Large intestine (tissue), 3 donors: ENCODE measurements around the gene PIR. TPM values are rescaled to one million over a fixed set of nuclear protein-coding genes. Genes with fewer than 3 reads are reported as not detected.
A peak's percentile ranks its signal among the peaks of the same experiment; 100 is the strongest.

Experiments used
- DNase-seq, 2 donors: peaks; one replicate each; pipeline versions ENCODE4 v3.0.0 to v3.0.0-alpha.2; 2013
- H3K27ac ChIP-seq: one replicate; pipeline ENCODE4 v1.5.1; 2013; ENCODE audit warnings: low read length
- H3K27me3 ChIP-seq: 2 replicates; pipeline ENCODE4 v1.6.1; 2013; ENCODE audit warnings: low read length; ENCODE audit not compliant: control insufficient read depth, insufficient read depth
- H3K36me3 ChIP-seq: 2 replicates; pipeline ENCODE4 v1.6.1; 2013; ENCODE audit warnings: low read length; ENCODE audit not compliant: control insufficient read depth, insufficient read depth
- H3K4me1 ChIP-seq: one replicate; pipeline ENCODE4 v1.6.1; 2013; ENCODE audit warnings: low read length; ENCODE audit not compliant: control insufficient read depth, insufficient read depth
- H3K4me3 ChIP-seq: one replicate; pipeline ENCODE4 v1.5.1; 2013; ENCODE audit warnings: low read length
- H3K9me3 ChIP-seq: one replicate; pipeline ENCODE4 v1.6.1; 2013; ENCODE audit warnings: mild to moderate bottlenecking, low read depth, low read length, moderate library complexity; ENCODE audit not compliant: control insufficient read depth
- WGBS: methylation state at CpG from one replicate; pipeline ENCODE4 v1.1.5; 2013; ENCODE audit warnings: low lambda C conversion rate; ENCODE audit not compliant: insufficient coverage; 5-methylcytosine and 5-hydroxymethylcytosine counted together
- polyA plus RNA-seq: library from polyadenylated mRNA; unstranded; fragments of 120-200 nt; gene quantifications from one replicate; pipeline ENCODE4 v1.2.1, GENCODE V29; 2013

PIR gene
- polyA plus RNA-seq, 1 donor = 6.8 TPM

- no peaks in the 10 kb centered on the region for H3K27me3 ChIP-seq
- H3K4me3 ChIP-seq = no peak overlapping the region
- H3K4me1 ChIP-seq = no peaks in the 10 kb centered on the region
- no CpG with 5 or more reads among the region's 1 CpG for WGBS
- H3K9me3 ChIP-seq = no peaks in the 10 kb centered on the region
- no peaks in the 10 kb centered on the region for H3K36me3 ChIP-seq
- H3K27ac ChIP-seq = no peak overlapping the region
- DNase-seq = no peak
These were observed 18.4 kb upstream of the PIR start for GRCh38 chrX:15511563-15511962.

GRCh38 chrX:15509845-15510244 lies 16.7 kb upstream of the PIR start:
- no peak overlapping the region for H3K27ac ChIP-seq
- no peaks in the 10 kb centered on the region for H3K27me3 ChIP-seq
- H3K36me3 ChIP-seq = no peaks in the 10 kb centered on the region
- no peak overlapping the region for H3K4me3 ChIP-seq
- no peaks in the 10 kb centered on the region for H3K9me3 ChIP-seq
- H3K4me1 ChIP-seq = no peaks in the 10 kb centered on the region
- DNase-seq = no peak

GRCh38 chrX:15507005-15507404 lies 13.9 kb upstream of the PIR start:
- WGBS = no CpG with 5 or more reads among the region's 5 CpGs
- Histone ChIP-seq H3K36me3 (no peaks in the 10 kb centered on the region), H3K4me1 (no peaks in the 10 kb centered on the region), H3K27ac (no peak overlapping the region), H3K27me3 (no peaks in the 10 kb centered on the region), H3K9me3 (no peaks in the 10 kb centered on the region), H3K4me3 (no peak overlapping the region)
- no peak for DNase-seq

- H3K27ac ChIP-seq = no peak overlapping the region
- no peak overlapping the region for H3K4me3 ChIP-seq
- no CpG with 5 or more reads among the region's 3 CpGs for WGBS
- H3K9me3 ChIP-seq = no peaks in the 10 kb centered on the region
- no peaks in the 10 kb centered on the region for H3K36me3 ChIP-seq
- no peak for DNase-seq
- H3K27me3 ChIP-seq = no peaks in the 10 kb centered on the region
- no peaks in the 10 kb centered on the region for H3K4me1 ChIP-seq
These were observed 12.0 kb upstream of the PIR start for GRCh38 chrX:15505101-15505500.

GRCh38 chrX:15504661-15505060 lies 11.5 kb upstream of the PIR start:
- no peak overlapping the region for H3K27ac ChIP-seq
- H3K4me1 ChIP-seq = no peaks in the 10 kb centered on the region
- no peak for DNase-seq
- H3K36me3 ChIP-seq = no peaks in the 10 kb centered on the region
- H3K27me3 ChIP-seq = no peaks in the 10 kb centered on the region
- no peak overlapping the region for H3K4me3 ChIP-seq
- no CpG with 5 or more reads among the region's 1 CpG for WGBS
- H3K9me3 ChIP-seq = no peaks in the 10 kb centered on the region

GRCh38 chrX:15501506-15501905 lies 8.4 kb upstream of the PIR start:
- no peak overlapping the region for H3K27ac ChIP-seq
- WGBS = no CpG with 5 or more reads among the region's 9 CpGs
- H3K27me3 ChIP-seq = no peaks in the 10 kb centered on the region

GRCh38 chrX:15500497-15500966 lies 7.4 kb upstream of the PIR start, which contains the start of gene BMX:
Gene BMX, plus strand, starts transcription at chrX:15500807. Its CDS starts 7,547 bp downstream, at chrX:15508354.
- Histone ChIP-seq H3K27ac (no peak within 1 kb of the TSS), H3K27me3 (no peaks in the 10 kb centered on the region), H3K4me1 (no peaks in the 10 kb centered on the region), H3K4me3 (no peak within 1 kb of the TSS), H3K9me3 (no peaks in the 10 kb centered on the region), H3K36me3 (no peaks in the 10 kb centered on the region)
- WGBS = 100% methylated on average over 2 of the region's 18 CpGs
- no peak for DNase-seq

More at GRCh38 chrX:15501506-15501905, 8.4 kb upstream of the PIR start:
- no peaks in the 10 kb centered on the region for H3K9me3 ChIP-seq
- H3K36me3 ChIP-seq = no peaks in the 10 kb centered on the region
- H3K4me1 ChIP-seq = no peaks in the 10 kb centered on the region
- no peak overlapping the region for H3K4me3 ChIP-seq
- no peak for DNase-seq

GRCh38 chrX:15499976-15500375 lies 6.8 kb upstream of the PIR start:
- Histone ChIP-seq H3K27me3 (no peaks in the 10 kb centered on the region), H3K27ac (no peak overlapping the region)
- no CpG with 5 or more reads among the region's 3 CpGs for WGBS

GRCh38 chrX:15498741-15499140 lies 5.6 kb upstream of the PIR start:
- Histone ChIP-seq H3K9me3 (no peaks in the 10 kb centered on the region), H3K27ac (no peak overlapping the region), H3K4me1 (no peaks in the 10 kb centered on the region), H3K27me3 (no peaks in the 10 kb centered on the region), H3K4me3 (no peak overlapping the region), H3K36me3 (no peaks in the 10 kb centered on the region)
- no peak for DNase-seq
- 88% methylated on average over 1 of the region's 2 CpGs for WGBS

More at GRCh38 chrX:15499976-15500375, 6.8 kb upstream of the PIR start:
- Histone ChIP-seq H3K4me3 (no peak overlapping the region), H3K9me3 (no peaks in the 10 kb centered on the region), H3K4me1 (no peaks in the 10 kb centered on the region), H3K36me3 (no peaks in the 10 kb centered on the region)
- no peak for DNase-seq

- no CpG with 5 or more reads among the region's 4 CpGs for WGBS
These were observed 4.7 kb upstream of the PIR start for GRCh38 chrX:15497865-15498264.

GRCh38 chrX:15496824-15497223 lies 3.7 kb upstream of the PIR start:
- Histone ChIP-seq H3K4me3 (no peak overlapping the region), H3K27me3 (no peaks in the 10 kb centered on the region), H3K4me1 (peaks cover 2% of the 10 kb centered on the region), H3K36me3 (no peaks in the 10 kb centered on the region), H3K27ac (no peak overlapping the region), H3K9me3 (no peaks in the 10 kb centered on the region)
- DNase-seq = no peak
- no CpG with 5 or more reads among the region's 4 CpGs for WGBS

More at GRCh38 chrX:15497865-15498264, 4.7 kb upstream of the PIR start:
- Histone ChIP-seq H3K27me3 (no peaks in the 10 kb centered on the region), H3K4me1 (no peaks in the 10 kb centered on the region), H3K4me3 (no peak overlapping the region), H3K36me3 (no peaks in the 10 kb centered on the region), H3K9me3 (no peaks in the 10 kb centered on the region), H3K27ac (no peak overlapping the region)
- peak; percentile 14 to 25 for DNase-seq
